Measurements from ENCODE around the gene IL12A. TPM values are rescaled to one million over a fixed set of nuclear protein-coding genes. Genes with fewer than 3 reads are reported as not detected.

The IL12A gene
- total RNA-seq, 1 donor from 2014 or later = 0.26 TPM

DNA sequence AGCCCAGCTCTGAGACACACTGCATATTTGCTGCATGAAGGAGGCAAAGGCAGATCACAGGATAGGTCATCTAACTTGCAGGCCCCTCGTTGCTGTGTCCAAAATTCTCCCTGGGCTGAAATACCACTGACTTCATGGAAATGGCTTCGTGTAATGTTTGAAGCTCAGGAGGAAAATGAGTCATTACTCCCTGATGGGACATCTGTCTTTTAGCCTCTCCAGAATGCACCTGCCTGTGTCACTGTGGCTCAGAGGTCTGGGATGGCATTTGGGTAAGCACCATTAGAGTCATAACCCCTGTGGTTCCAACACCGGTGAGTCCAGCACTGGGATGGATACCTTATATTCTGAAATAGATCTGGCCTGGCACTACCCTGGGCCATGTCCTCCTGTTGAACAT is 51.5 kb downstream of the IL12A start:
- TF ChIP-seq, protein P1, sequence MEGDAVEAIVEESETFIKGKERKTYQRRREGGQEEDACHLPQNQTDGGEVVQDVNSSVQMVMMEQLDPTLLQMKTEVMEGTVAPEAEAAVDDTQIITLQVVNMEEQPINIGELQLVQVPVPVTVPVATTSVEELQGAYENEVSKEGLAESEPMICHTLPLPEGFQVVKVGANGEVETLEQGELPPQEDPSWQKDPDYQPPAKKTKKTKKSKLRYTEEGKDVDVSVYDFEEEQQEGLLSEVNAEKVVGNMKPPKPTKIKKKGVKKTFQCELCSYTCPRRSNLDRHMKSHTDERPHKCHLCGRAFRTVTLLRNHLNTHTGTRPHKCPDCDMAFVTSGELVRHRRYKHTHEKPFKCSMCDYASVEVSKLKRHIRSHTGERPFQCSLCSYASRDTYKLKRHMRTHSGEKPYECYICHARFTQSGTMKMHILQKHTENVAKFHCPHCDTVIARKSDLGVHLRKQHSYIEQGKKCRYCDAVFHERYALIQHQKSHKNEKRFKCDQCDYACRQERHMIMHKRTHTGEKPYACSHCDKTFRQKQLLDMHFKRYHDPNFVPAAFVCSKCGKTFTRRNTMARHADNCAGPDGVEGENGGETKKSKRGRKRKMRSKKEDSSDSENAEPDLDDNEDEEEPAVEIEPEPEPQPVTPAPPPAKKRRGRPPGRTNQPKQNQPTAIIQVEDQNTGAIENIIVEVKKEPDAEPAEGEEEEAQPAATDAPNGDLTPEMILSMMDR (IDR thresholded peaks at IDR 0.05; ENCODE audit: insufficient read depth, low read length, severe bottlenecking) = no peak
- DNase-seq (ENCODE audit: low read depth) (no peak), FAIRE-seq (no peak)
- Histone ChIP-seq H3K27me3 (ENCODE audit: control insufficient read depth, insufficient read depth, low read length) (peaks cover 14% of the 10 kb centered on the region), H3K36me3 (ENCODE audit: control insufficient read depth, insufficient read depth, low read length) (no peaks in the 10 kb centered on the region), H3K4me3 (ENCODE audit: low read depth, low read length) (no peak overlapping the region)

- Histone ChIP-seq H3K36me3 (ENCODE audit: control insufficient read depth, insufficient read depth, low read length) (no peaks in the 10 kb centered on the region), H3K4me3 (ENCODE audit: low read depth, low read length) (no peak overlapping the region), H3K27me3 (ENCODE audit: control insufficient read depth, insufficient read depth, low read length) (peaks cover 14% of the 10 kb centered on the region)
- FAIRE-seq (no peak), DNase-seq (ENCODE audit: low read depth) (no peak)
- TF ChIP-seq, protein P1 (IDR thresholded peaks at IDR 0.05; ENCODE audit: insufficient read depth, low read length, severe bottlenecking) = no peak
These were observed 52.8 kb downstream of the IL12A start for GRCh38 chr3:160041465-160041864.

DNA sequence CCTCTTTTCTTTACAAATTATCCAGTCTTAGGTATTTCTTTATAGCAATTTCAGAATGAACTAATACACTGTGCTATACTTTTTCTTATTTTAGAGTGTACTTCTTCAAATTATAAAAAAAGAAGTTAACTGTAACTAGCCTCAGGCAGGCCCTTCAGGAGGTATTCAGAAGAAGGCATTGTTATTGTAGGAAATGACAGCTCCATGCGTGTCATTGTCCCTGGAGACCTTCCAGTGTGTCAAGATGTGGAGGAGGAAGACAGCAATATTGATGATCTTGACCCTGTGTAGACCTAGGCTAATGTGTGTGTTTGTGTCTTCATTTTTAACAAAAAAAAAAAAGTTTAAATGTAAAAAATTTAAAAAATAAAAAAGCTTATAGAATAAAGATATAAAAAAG is 55.5 kb downstream of the IL12A start:
- H3K4me3 ChIP-seq (ENCODE audit: low read depth, low read length) = no peak overlapping the region
- TF ChIP-seq, protein P1 (IDR thresholded peaks at IDR 0.05; ENCODE audit: insufficient read depth, low read length, severe bottlenecking) = no peak
- H3K36me3 ChIP-seq (ENCODE audit: control insufficient read depth, insufficient read depth, low read length) = no peaks in the 10 kb centered on the region
- H3K27me3 ChIP-seq (ENCODE audit: control insufficient read depth, insufficient read depth, low read length) = peaks cover 5% of the 10 kb centered on the region
- FAIRE-seq = no peak
- DNase-seq (ENCODE audit: low read depth) = no peak

Other genes with a start within 250 kb of the IL12A start
- gene SCHIP1, start 149.0 kb upstream of the IL12A start, total RNA-seq = 0.64 and 1.3 TPM in 2 replicates
- 0.13 TPM in 1 of 2 replicates, not detected in the other for gene C3orf80, start 236.6 kb downstream of the IL12A start, total RNA-seq

Data from bronchial epithelial cell (primary cell).